ENCODE data around the gene MTFMT. TPM values are rescaled to one million over a fixed set of nuclear protein-coding genes. Genes with fewer than 3 reads are reported as not detected.

Gene MTFMT
- total RNA-seq, 1 donor: 19.2 TPM

DNA sequence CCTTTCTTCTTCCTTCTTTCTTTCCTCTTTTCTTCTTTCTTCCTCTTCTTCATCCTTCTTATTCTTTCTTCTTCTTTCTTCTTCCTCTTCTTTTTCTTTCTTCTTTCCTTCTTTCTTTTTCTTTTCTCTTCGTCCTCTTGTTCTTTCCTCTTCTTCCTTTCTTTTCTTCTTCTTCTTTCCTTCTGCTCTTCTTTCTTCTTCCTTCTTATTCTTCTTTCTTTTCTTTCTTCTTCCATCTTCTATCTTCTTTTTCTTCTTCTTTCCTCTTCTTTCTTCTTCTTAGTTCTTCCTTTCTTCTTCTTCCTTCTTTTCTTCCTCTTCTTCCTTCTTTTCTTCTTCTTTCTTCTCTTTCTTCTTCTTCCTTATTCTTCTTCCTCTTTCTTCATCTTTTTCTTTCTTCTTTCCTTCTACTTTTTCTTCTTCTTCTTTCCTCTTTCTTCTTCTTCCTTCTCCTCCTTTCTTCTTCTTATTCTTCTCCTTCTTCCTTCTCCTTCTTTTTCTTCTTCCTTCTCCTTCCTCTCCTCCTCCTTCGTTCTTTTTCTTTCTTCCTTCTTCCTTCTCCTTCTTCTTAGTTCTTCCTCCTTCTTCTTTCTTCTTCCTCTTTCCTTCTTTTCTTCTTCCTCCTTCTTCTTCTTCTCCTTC is 77.5 kb downstream of the MTFMT start:
- H3K4me3 ChIP-seq (ENCODE audit: low read depth, low read length): no peak overlapping the region
- no peak for DNase-seq (ENCODE audit: low read depth)
- TF ChIP-seq, protein P1, sequence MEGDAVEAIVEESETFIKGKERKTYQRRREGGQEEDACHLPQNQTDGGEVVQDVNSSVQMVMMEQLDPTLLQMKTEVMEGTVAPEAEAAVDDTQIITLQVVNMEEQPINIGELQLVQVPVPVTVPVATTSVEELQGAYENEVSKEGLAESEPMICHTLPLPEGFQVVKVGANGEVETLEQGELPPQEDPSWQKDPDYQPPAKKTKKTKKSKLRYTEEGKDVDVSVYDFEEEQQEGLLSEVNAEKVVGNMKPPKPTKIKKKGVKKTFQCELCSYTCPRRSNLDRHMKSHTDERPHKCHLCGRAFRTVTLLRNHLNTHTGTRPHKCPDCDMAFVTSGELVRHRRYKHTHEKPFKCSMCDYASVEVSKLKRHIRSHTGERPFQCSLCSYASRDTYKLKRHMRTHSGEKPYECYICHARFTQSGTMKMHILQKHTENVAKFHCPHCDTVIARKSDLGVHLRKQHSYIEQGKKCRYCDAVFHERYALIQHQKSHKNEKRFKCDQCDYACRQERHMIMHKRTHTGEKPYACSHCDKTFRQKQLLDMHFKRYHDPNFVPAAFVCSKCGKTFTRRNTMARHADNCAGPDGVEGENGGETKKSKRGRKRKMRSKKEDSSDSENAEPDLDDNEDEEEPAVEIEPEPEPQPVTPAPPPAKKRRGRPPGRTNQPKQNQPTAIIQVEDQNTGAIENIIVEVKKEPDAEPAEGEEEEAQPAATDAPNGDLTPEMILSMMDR (IDR thresholded peaks at IDR 0.05; ENCODE audit: insufficient read depth, low read length): no peak

Other genes starting within 250 kb of the MTFMT start
- 2.0 and 7.4 TPM in 2 replicates for gene PIF1, start 204.0 kb downstream of the MTFMT start, total RNA-seq (ENCODE audit: low replicate concordance)
- gene PLEKHO2, start 187.7 kb downstream of the MTFMT start, total RNA-seq (ENCODE audit: low replicate concordance): 16.0 and 21.8 TPM in 2 replicates
- 2.9 and 5.1 TPM in 2 replicates for gene ANKDD1A, start 117.7 kb downstream of the MTFMT start, total RNA-seq (ENCODE audit: low replicate concordance)
- 73.6 and 104 TPM in 2 replicates for gene SPG21, start 39.7 kb downstream of the MTFMT start, total RNA-seq (ENCODE audit: low replicate concordance)
- gene SLC51B, start 15.7 kb upstream of the MTFMT start, total RNA-seq (ENCODE audit: low replicate concordance): not detected in 2 replicates
- 1.7 and 1.9 TPM in 2 replicates for gene RASL12, start 38.4 kb upstream of the MTFMT start, total RNA-seq (ENCODE audit: low replicate concordance)
- gene KBTBD13, start 47.1 kb upstream of the MTFMT start, total RNA-seq (ENCODE audit: low replicate concordance): not detected in 2 replicates
- gene UBAP1L, start 85.6 kb upstream of the MTFMT start, total RNA-seq (ENCODE audit: low replicate concordance): 2.1 and 3.8 TPM in 2 replicates
- gene PDCD7, start 104.2 kb upstream of the MTFMT start, total RNA-seq (ENCODE audit: low replicate concordance): 15.7 and 41.9 TPM in 2 replicates
- gene CLPX, start 155.7 kb upstream of the MTFMT start, total RNA-seq (ENCODE audit: low replicate concordance): 40.4 and 43.8 TPM in 2 replicates
- under 0.01 and 0.16 TPM in 2 replicates for gene CILP, start 181.8 kb upstream of the MTFMT start, total RNA-seq (ENCODE audit: low replicate concordance)

All from fibroblast of the aortic adventitia (primary cell).